ENCODE data around the gene SRPX. TPM values are rescaled to one million over a fixed set of nuclear protein-coding genes. Genes with fewer than 3 reads are reported as not detected.

Gene SRPX
- total and polyA plus RNA-seq, 2 donors (not counting 1 experiment from before 2014, with no cell fraction given) = 0.59 TPM; not detected in 1

GRCh38 chrX:38142610-38143009 lies 78.1 kb downstream of the SRPX start:
- Histone ChIP-seq H3K79me2 (ENCODE audit: control insufficient read depth, insufficient read depth, low read length) (no peaks in the 10 kb centered on the region), H3K9me3 (ENCODE audit: control extremely low read depth in 1 of 3, control insufficient read depth in 2 of 3, insufficient read depth in 1 of 3, low read length in 2 of 3) (no peaks in the 10 kb centered on the region), H2AFZ (ENCODE audit: insufficient read depth, low read depth, low read length, poor library complexity, severe bottlenecking) (no peak overlapping the region), H3K27ac (ENCODE audit: low read length in 2 of 2) (no peak overlapping the region), H3K36me3 (replicated peaks in 1 of 2; ENCODE audit: control extremely low read depth in 1 of 2, control insufficient read depth in 1 of 2, extremely low read depth in 1 of 2, insufficient read depth in 2 of 2, low read length in 1 of 2) (no peaks in the 10 kb centered on the region), H3K4me3 (ENCODE audit: control extremely low read depth in 1 of 5, extremely low read depth in 1 of 5, insufficient read depth in 1 of 5, low read depth in 2 of 5, low read length in 4 of 5) (no peak overlapping the region), H3K27me3 (replicated peaks in 1 of 4; ENCODE audit: control extremely low read depth in 1 of 4, control insufficient read depth in 3 of 4, insufficient read depth in 4 of 4, low read length in 3 of 4) (no peaks in the 10 kb centered on the region), H4K20me1 (ENCODE audit: control insufficient read depth, insufficient read depth, low read length, poor library complexity, severe bottlenecking) (no peaks in the 10 kb centered on the region), H3K4me1 (ENCODE audit: control insufficient read depth in 2 of 2, insufficient read depth in 2 of 2, low read length in 2 of 2) (no peaks in the 10 kb centered on the region), H3K4me2 (replicated peaks; ENCODE audit: low read depth, low read length, poor library complexity, severe bottlenecking) (no peak overlapping the region), H3K9ac (ENCODE audit: low read length) (no peak overlapping the region)
- 100% methylated on average over 1 of the region's 1 CpG for WGBS (ENCODE audit: insufficient coverage)
- no peak overlapping the region for H3K27ac Mint-ChIP-seq
- intact Hi-C loops (cut with micrococcal nuclease) = no loop called here
- ATAC-seq (ENCODE audit: low read depth) (no peak), DNase-seq (no peak)
- H3K4me1 Mint-ChIP-seq = no peaks in the 10 kb centered on the region
- H3K4me3 Mint-ChIP-seq = no peak overlapping the region
- POLR2A ChIA-PET = no interaction called here
- TF ChIP-seq CTCF (IDR thresholded peaks at IDR 0.05) (no peak), EZH2 (IDR thresholded peaks at IDR 0.05; ENCODE audit: borderline replicate concordance, insufficient read depth, low read depth, low read length, poor library complexity, severe bottlenecking) (no peak)
- no peaks in the 10 kb centered on the region for H3K9me3 Mint-ChIP-seq (ENCODE audit: insufficient read depth)
- H3K27me3 Mint-ChIP-seq = peaks cover 16% of the 10 kb centered on the region
- CTCF ChIA-PET = no interaction called here

GRCh38 chrX:38138900-38139299 lies 81.8 kb downstream of the SRPX start:
- no peaks in the 10 kb centered on the region for H3K9me3 ChIP-seq (ENCODE audit: control extremely low read depth in 1 of 3, control insufficient read depth in 2 of 3, insufficient read depth in 1 of 3, low read length in 2 of 3)
- no CpG with 5 or more reads among the region's 2 CpGs for WGBS (ENCODE audit: insufficient coverage)
- Mint-ChIP-seq H3K4me3 (no peak overlapping the region), H3K27ac (no peak overlapping the region), H3K4me1 (no peaks in the 10 kb centered on the region), H3K9me3 (ENCODE audit: insufficient read depth) (no peaks in the 10 kb centered on the region), H3K27me3 (peaks cover 6% of the 10 kb centered on the region)
- H3K79me2 ChIP-seq (ENCODE audit: control insufficient read depth, insufficient read depth, low read length) = no peaks in the 10 kb centered on the region
- TF ChIP-seq CTCF (IDR thresholded peaks at IDR 0.05) (no peak), EZH2 (IDR thresholded peaks at IDR 0.05; ENCODE audit: borderline replicate concordance, insufficient read depth, low read depth, low read length, poor library complexity, severe bottlenecking) (no peak)
- no peak overlapping the region for H3K27ac ChIP-seq (ENCODE audit: low read length in 2 of 2)
- no peak overlapping the region for H2AFZ ChIP-seq (ENCODE audit: insufficient read depth, low read depth, low read length, poor library complexity, severe bottlenecking)
- no peak overlapping the region for H3K4me2 ChIP-seq (replicated peaks; ENCODE audit: low read depth, low read length, poor library complexity, severe bottlenecking)
- H3K4me1 ChIP-seq (ENCODE audit: control insufficient read depth in 2 of 2, insufficient read depth in 2 of 2, low read length in 2 of 2) = no peaks in the 10 kb centered on the region
- H4K20me1 ChIP-seq (ENCODE audit: control insufficient read depth, insufficient read depth, low read length, poor library complexity, severe bottlenecking) = no peaks in the 10 kb centered on the region
- intact Hi-C loops (cut with micrococcal nuclease) = no loop called here
- DNase-seq (no peak), ATAC-seq (ENCODE audit: low read depth) (no peak)
- H3K4me3 ChIP-seq (ENCODE audit: control extremely low read depth in 1 of 5, extremely low read depth in 1 of 5, insufficient read depth in 1 of 5, low read depth in 2 of 5, low read length in 4 of 5) = no peak overlapping the region
- CTCF ChIA-PET = no interaction called here
- no peaks in the 10 kb centered on the region for H3K27me3 ChIP-seq (replicated peaks in 1 of 4; ENCODE audit: control extremely low read depth in 1 of 4, control insufficient read depth in 3 of 4, insufficient read depth in 4 of 4, low read length in 3 of 4)
- H3K9ac ChIP-seq (ENCODE audit: low read length) = no peak overlapping the region
- H3K36me3 ChIP-seq (replicated peaks in 1 of 2; ENCODE audit: control extremely low read depth in 1 of 2, control insufficient read depth in 1 of 2, extremely low read depth in 1 of 2, insufficient read depth in 2 of 2, low read length in 1 of 2) = no peaks in the 10 kb centered on the region
- POLR2A ChIA-PET = no interaction called here

Data from B cell (primary cell).